Left ventricle myocardium inferior (tissue), 1 donor: ENCODE data around the gene ZNRD2. TPM values are rescaled to one million over a fixed set of nuclear protein-coding genes. Genes with fewer than 3 reads are reported as not detected.

Experiments used
- DNase-seq: peaks from one replicate; pipeline ENCODE4 v3.0.0-alpha.2; 2020
- H3K27ac ChIP-seq: fragments of 200-600 bp; replicated peaks from 2 replicates; pipeline ENCODE4 v1.8.0; 2021
- H3K27me3 ChIP-seq: fragments of 200-600 bp; 2 replicates; pipeline ENCODE4 v1.8.0; 2021; ENCODE audit warnings: low read depth
- H3K36me3 ChIP-seq: fragments of 200-600 bp; 2 replicates; pipeline ENCODE4 v1.8.0; 2021
- H3K4me1 ChIP-seq: fragments of 200-600 bp; 2 replicates; pipeline ENCODE4 v1.8.0; 2021
- H3K4me3 ChIP-seq: fragments of 200-600 bp; 2 replicates; pipeline ENCODE4 v1.8.0; 2021; ENCODE audit warnings: mild to moderate bottlenecking, moderate library complexity
- H3K9me3 ChIP-seq: fragments of 200-600 bp; replicated peaks from 2 replicates; pipeline ENCODE4 v1.8.0; 2021
- CTCF ChIP-seq: fragments of 200-600 bp; IDR thresholded peaks from 2 replicates; pipeline ENCODE4 v1.8.0; 2021; ENCODE audit warnings: antibody characterized with exemption, mild to moderate bottlenecking, borderline replicate concordance
- intact Hi-C: fragments of 100-400 bp; cut with micrococcal nuclease; formaldehyde crosslinking; loops from one replicate; pipeline ENCODE4 v1.11.0; 2022
- total RNA-seq: library from RNA; stranded (reverse); fragmentation: NEBNext Ultra II Directional; extraction: Animal tissue kit (Norgen Biotek cat#: 25700); gene quantifications from one replicate; pipeline ENCODE4 v1.2.1, GENCODE V29; 2021
- donor health status: DM: no; HTN: yes; CAD: no; lungs with severe emphysema.

Gene ZNRD2
- total RNA-seq, 1 donor from 2014 or later: 21.1 TPM

DNA sequence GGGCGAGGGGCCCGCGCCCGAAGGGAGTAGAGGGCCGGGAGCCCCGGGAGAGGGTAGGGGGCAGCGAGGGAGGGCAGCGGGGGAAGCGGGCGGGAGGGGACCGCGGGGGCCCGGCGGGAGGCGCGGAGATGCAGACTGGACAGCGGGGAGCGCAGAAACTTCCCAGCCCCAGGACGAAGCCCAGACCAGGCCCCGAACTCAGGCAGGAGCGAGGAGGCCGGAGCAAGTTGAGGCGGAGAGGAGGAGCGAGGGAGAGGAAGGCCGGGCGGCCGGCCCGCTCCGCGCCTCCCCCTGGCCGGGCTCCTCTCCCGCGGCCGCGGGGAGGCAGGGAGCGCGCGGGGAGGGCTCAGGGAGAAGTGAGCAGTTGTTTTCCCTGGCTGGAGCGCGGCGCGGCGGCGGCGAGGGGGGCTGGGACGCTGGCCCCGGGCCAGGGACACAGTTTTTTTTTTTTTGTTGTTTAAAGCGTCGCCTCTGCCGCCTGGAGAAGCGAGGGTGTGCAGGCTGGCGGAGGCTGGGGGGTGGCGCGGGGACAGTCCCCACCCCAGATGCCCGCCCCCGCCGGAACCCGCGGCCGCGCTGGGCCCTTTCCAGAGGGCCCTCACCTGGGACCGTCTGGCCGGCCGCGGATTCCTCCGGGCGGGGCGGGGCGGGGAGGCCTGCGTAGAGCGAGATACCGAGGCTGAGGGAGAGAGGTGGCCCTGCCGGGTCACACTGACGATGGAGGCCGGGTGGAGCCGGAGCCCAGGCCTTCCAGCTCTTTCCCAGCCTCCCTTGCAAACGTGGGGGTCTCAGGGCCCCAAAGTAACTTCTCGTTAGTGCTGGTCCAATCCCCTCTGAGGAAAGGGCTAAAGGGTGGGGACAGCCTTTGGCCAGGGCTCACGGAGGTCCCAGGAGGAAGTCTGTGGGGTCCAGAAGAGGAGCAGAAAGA is 12.0 kb upstream of the ZNRD2 start, which contains the start of gene LTBP3:
TSS of gene LTBP3 (minus strand) at position 358 of the 928 bp plus-strand sequence. CDS start 400 bp downstream, outside the sequence.
- H3K36me3 ChIP-seq: peaks cover 7% of the 10 kb centered on the region
- no peaks in the 10 kb centered on the region for H3K9me3 ChIP-seq
- peak; percentile 87 for DNase-seq
- intact Hi-C loops: no loop called here
- H3K4me3 ChIP-seq: peak within 1 kb of the TSS; percentile 79
- H3K27me3 ChIP-seq: no peaks in the 10 kb centered on the region
- TF ChIP-seq CTCF: peak; percentile 16
- H3K4me1 ChIP-seq: peaks cover 76% of the 10 kb centered on the region
- H3K27ac ChIP-seq: peak within 1 kb of the TSS; percentile 99

- intact Hi-C loops: no loop called here
- Histone ChIP-seq H3K27me3 (no peaks in the 10 kb centered on the region), H3K9me3 (no peaks in the 10 kb centered on the region), H3K4me1 (peaks cover 68% of the 10 kb centered on the region), H3K36me3 (peaks cover under 1% of the 10 kb centered on the region), H3K4me3 (peak overlapping the region; percentile 79), H3K27ac (peak overlapping the region; percentile 99)
- no peak for TF ChIP-seq CTCF
- peak; percentile 76 for DNase-seq
Observed at GRCh38 chr11:65558930-65559509, 11.3 kb upstream of the ZNRD2 start.

DNA sequence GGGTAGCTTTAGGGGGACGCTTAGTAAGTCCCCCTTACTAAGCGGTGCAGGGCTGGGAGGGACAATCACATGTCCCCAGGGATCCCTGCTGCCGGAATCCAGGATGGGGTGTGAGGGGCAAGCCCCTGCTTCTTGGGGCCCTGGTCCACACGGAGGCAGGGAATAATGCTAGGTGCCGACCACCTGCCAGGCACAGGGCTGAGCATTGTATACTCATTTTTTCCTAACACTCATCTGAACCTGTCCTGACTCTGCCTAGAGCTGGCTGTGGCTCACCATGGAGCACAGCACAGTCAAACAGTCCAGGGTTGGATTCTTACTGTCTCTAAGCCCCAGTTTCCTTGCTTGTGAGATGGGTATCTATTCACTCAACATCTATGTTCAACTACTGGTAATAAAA is 10.7 kb upstream of the ZNRD2 start:
- Histone ChIP-seq H3K9me3 (no peaks in the 10 kb centered on the region), H3K36me3 (no peaks in the 10 kb centered on the region), H3K4me3 (no peak overlapping the region), H3K27me3 (no peaks in the 10 kb centered on the region), H3K27ac (peak overlapping the region; percentile 99), H3K4me1 (peaks cover 63% of the 10 kb centered on the region)
- TF ChIP-seq CTCF: no peak
- no peak for DNase-seq
- intact Hi-C loops: no loop called here

DNA sequence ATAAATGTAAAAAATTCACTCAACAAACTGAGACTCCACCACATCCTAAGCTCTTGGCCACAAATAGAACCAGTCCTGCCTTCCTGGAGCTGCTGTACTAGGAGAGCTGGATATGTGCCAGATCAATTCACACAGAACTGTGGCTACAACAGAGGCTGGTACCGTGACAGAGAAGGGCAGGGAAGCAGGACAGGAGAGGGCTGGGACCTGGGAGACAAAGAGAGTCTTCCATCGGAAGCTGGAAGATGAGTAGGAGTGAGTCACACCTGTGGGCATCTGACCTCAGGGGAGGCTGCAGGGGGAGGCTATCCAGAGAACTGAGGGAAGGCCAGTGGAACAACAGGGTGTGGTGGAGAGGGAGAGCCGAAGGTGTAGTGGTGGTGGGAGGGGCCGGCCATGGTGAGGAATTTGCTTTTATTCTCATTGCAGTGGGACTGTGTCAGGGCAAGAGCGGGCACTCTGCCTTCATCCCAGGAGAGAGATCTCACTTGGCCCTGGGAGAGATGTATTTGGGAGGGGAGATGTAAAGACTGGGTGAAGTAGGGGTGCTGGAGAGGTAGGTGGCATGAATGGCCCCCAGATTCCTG is 10.2 kb upstream of the ZNRD2 start:
- Histone ChIP-seq H3K9me3 (no peaks in the 10 kb centered on the region), H3K4me3 (no peak overlapping the region), H3K27me3 (no peaks in the 10 kb centered on the region), H3K36me3 (no peaks in the 10 kb centered on the region), H3K4me1 (peaks cover 58% of the 10 kb centered on the region), H3K27ac (peak overlapping the region; percentile 99)
- no peak for TF ChIP-seq CTCF
- no peak for DNase-seq
- intact Hi-C loops: no loop called here

DNA sequence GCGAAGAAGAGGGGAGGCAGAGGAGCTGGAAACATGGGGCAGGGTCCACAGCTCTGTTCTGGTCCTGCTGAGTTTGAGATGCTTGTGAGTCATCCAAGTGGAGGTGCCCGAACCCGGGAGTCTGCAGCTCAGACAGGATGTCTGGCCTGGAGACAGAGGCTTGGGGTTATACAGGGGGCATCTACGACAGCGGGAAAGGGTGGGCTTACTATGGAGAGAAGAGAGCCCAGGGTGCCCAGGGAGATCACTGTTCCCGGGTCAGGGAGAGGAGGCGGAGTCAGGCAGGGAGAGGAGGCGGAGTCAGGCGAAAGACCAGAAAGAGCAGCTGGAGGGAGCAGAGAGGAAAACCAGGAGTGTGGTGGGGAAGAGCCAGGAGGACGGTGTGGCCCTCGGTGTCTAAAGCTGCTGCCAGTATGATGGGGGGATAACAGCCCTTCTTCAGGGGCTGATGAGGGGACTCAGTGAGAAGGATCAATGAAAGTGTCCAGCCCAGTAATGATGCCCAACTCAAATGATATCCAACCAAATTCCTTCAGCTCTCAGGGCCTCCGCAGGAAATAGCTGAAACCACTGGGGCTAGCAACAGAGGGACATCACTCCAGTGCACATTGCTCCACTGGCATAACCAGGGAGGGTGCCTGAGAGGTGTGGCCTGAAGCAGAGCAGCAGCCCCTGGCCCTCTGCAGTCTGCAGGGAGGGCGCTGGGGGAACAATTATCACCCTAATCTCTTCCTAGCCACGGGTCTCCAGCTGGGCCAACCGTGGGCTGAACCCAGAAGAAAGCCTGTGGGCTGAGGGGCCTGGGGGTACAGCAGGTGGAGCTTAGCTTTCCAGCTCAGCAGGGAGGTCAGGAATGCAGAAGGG is 9.5 kb upstream of the ZNRD2 start:
- no peaks in the 10 kb centered on the region for H3K9me3 ChIP-seq
- peak; percentile 70 for DNase-seq
- H3K4me1 ChIP-seq: peaks cover 51% of the 10 kb centered on the region
- intact Hi-C loops: no loop called here
- H3K27me3 ChIP-seq: no peaks in the 10 kb centered on the region
- H3K27ac ChIP-seq: peak overlapping the region; percentile 99
- no peak for TF ChIP-seq CTCF
- no peak overlapping the region for H3K4me3 ChIP-seq
- H3K36me3 ChIP-seq: no peaks in the 10 kb centered on the region
